Keratinocyte (primary cell): ENCODE measurements around the gene IGFBP4. TPM values are rescaled to one million over a fixed set of nuclear protein-coding genes. Genes with fewer than 3 reads are reported as not detected.

Experiments
- DNase-seq: peaks from one replicate; pipeline ENCODE4 v3.0.0-alpha.2; 2011; ENCODE audit warnings: low read depth, missing footprints, low spot score
- FAIRE-seq: peaks from 2 replicates; lab custom pipeline; 2011; peaks lifted over from hg19 to GRCh38; lab: Jason Lieb, UNC
- H2AFZ ChIP-seq: 2 replicates; pipeline ENCODE4 v1.6.0; 2012; ENCODE audit warnings: low read length, control low read depth, inconsistent platforms; ENCODE audit not compliant: control insufficient read depth
- H3K27ac ChIP-seq: 2 replicates; pipeline ENCODE4 v1.5.1; 2011; ENCODE audit warnings: low read length; ENCODE audit not compliant: control insufficient read depth, insufficient read depth
- H3K27me3 ChIP-seq: 3 replicates; pipeline ENCODE4 v1.6.0; 2011; ENCODE audit warnings: low read length; ENCODE audit not compliant: control insufficient read depth, insufficient read depth; ENCODE audit errors: extremely low read depth
- H3K36me3 ChIP-seq, 2 experiments: 2 replicates in 1 of 2; 3 replicates in 1 of 2; pipeline ENCODE4 v1.5.1; 2011; ENCODE audit warnings: low read length in 2 of 2, mild to moderate bottlenecking in 1 of 2; ENCODE audit not compliant: control insufficient read depth in 2 of 2, insufficient read depth in 2 of 2; ENCODE audit errors: extremely low read depth in 1 of 2
- H3K4me1 ChIP-seq: 3 replicates; pipeline ENCODE4 v1.5.1; 2011; ENCODE audit warnings: low read length; ENCODE audit not compliant: control insufficient read depth, insufficient read depth; ENCODE audit errors: extremely low read depth
- H3K4me2 ChIP-seq: 3 replicates; pipeline ENCODE4 v1.6.0; 2011; ENCODE audit warnings: low read depth, low read length; ENCODE audit not compliant: control insufficient read depth, insufficient read depth; ENCODE audit errors: extremely low read depth
- H3K4me3 ChIP-seq, 3 experiments: fragments of 200-600 bp in 1 of 3; sonication (generic) in 1 of 3; 2 replicates in 2 of 3; 3 replicates in 1 of 3; pipeline ENCODE4 v1.5.1; 2011 to 2016; ENCODE audit warnings: low read length in 3 of 3, mild to moderate bottlenecking in 3 of 3, control low read depth in 2 of 3, inconsistent platforms in 1 of 3, low read depth in 1 of 3, mixed read lengths in 1 of 3, mixed run types in 1 of 3, moderate library complexity in 1 of 3; ENCODE audit not compliant: control insufficient read depth in 2 of 3, insufficient read depth in 2 of 3; ENCODE audit errors: extremely low read depth in 1 of 3
- H3K79me2 ChIP-seq: 2 replicates; pipeline ENCODE4 v1.6.0; 2012; ENCODE audit warnings: low read length; ENCODE audit not compliant: control insufficient read depth, insufficient read depth
- H3K9ac ChIP-seq: 3 replicates; pipeline ENCODE4 v1.6.0; 2011; ENCODE audit warnings: low read length; ENCODE audit not compliant: control insufficient read depth, insufficient read depth; ENCODE audit errors: extremely low read depth
- H3K9me1 ChIP-seq: 3 replicates; pipeline ENCODE4 v1.6.0; 2011; ENCODE audit warnings: low read length; ENCODE audit not compliant: control insufficient read depth, insufficient read depth; ENCODE audit errors: extremely low read depth
- H3K9me3 ChIP-seq: 2 replicates; pipeline ENCODE4 v1.5.1; 2012; ENCODE audit warnings: low read depth, low read length; ENCODE audit not compliant: control insufficient read depth
- H4K20me1 ChIP-seq: 3 replicates; pipeline ENCODE4 v1.6.0; 2011; ENCODE audit warnings: low read length; ENCODE audit not compliant: control insufficient read depth, insufficient read depth; ENCODE audit errors: extremely low read depth
- EZH2 ChIP-seq: IDR thresholded peaks from one replicate; pipeline ENCODE4 v1.6.1; 2012; ENCODE audit warnings: inconsistent platforms, mild to moderate bottlenecking, low read length, moderate library complexity
- dilution Hi-C: fragments of 300-500 bp; cut with MboI; formaldehyde crosslinking; loops from one replicate; pipeline ENCODE4 v1.7.0; 2020; ENCODE audit warnings: low sequenced_read_pairs; ENCODE audit not compliant: extremely low pct_ligation_motif_present
- polyA plus RNA-seq, 5 experiments: library from polyadenylated mRNA; depleted of rRNA in 3 of 5; stranded (reverse) in 3 of 5; stranded (forward) in 1 of 5; unstranded in 1 of 5; fragments of >200 nt; gene quantifications; 1 replicate in 1 of 5; 2 replicates in 3 of 5; 3 replicates in 1 of 5; pipeline versions ENCODE4 v1.2.1 to v1.2.3, GENCODE V29; 2011 to 2012; ENCODE audit warnings: missing spikeins in 2 of 5, low read depth in 1 of 5, low replicate concordance in 1 of 5
- TF ChIP-seq, protein P1 (sequence below), 3 experiments: IDR thresholded peaks in 1 of 3; conservative IDR thresholded peaks in 1 of 3; optimal IDR thresholded peaks in 1 of 3; 2 replicates in 2 of 3; 3 replicates in 1 of 3; pipeline versions ENCODE3 to v1.5.1; 2011; ENCODE audit warnings: low read length in 3 of 3, mild to moderate bottlenecking in 3 of 3, moderate library complexity in 2 of 3, control low read depth in 1 of 3, inconsistent platforms in 1 of 3; ENCODE audit not compliant: insufficient read depth in 2 of 3; ENCODE audit errors: extremely low read depth in 1 of 3

Gene IGFBP4
- polyA plus RNA-seq, 1 donor (not counting 4 experiments of a cell fraction or from before 2014, with no cell fraction given) = 6.0 TPM

DNA sequence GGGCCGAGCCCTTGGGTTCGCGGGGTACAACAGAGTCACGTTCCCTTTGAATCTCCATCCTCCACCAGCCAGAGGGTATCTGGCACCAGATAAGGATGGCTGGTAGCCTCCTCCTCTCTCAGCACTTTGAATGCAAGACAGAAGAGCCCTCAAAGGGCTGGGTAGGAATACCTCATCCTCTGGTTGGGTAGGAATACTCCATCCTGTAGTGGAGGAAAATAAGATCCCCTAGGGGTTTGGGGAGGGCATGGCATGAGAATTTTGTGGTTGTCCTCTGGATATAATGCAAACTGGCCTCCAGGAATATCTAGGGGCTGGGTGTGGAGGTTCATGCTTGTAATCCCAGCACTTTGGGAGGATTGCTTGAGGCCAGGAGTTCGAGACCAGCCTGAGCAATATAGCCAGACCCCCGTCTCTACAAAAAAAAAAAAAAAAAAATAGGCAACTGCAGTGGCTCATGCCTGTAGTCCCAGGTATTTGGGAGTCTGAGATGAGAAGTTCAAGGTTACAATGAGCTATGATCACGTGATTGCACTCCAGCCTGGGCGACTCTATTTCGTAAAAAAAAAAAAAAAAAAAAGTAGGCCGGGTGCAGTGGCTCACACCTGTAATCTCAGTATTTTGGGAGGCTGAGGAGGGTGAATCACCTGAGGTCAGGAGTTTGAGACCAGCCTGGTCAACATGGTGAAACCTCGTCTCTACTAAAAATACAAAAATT lies 2.7 kb downstream of the IGFBP4 start:
- H3K9me3 ChIP-seq = no peaks in the 10 kb centered on the region
- dilution Hi-C loops = no loop called here
- H4K20me1 ChIP-seq = no peaks in the 10 kb centered on the region
- H3K9ac ChIP-seq = no peak overlapping the region
- H3K4me3 ChIP-seq = no peak overlapping the region
- no peak overlapping the region for H3K27ac ChIP-seq
- H2AFZ ChIP-seq = no peak overlapping the region
- H3K79me2 ChIP-seq = no peaks in the 10 kb centered on the region
- FAIRE-seq (no peak), DNase-seq (no peak)
- TF ChIP-seq, protein P1, sequence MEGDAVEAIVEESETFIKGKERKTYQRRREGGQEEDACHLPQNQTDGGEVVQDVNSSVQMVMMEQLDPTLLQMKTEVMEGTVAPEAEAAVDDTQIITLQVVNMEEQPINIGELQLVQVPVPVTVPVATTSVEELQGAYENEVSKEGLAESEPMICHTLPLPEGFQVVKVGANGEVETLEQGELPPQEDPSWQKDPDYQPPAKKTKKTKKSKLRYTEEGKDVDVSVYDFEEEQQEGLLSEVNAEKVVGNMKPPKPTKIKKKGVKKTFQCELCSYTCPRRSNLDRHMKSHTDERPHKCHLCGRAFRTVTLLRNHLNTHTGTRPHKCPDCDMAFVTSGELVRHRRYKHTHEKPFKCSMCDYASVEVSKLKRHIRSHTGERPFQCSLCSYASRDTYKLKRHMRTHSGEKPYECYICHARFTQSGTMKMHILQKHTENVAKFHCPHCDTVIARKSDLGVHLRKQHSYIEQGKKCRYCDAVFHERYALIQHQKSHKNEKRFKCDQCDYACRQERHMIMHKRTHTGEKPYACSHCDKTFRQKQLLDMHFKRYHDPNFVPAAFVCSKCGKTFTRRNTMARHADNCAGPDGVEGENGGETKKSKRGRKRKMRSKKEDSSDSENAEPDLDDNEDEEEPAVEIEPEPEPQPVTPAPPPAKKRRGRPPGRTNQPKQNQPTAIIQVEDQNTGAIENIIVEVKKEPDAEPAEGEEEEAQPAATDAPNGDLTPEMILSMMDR (optimal IDR thresholded peaks at IDR 0.05 in 1 of 3, IDR thresholded peaks at IDR 0.05 in 1 of 3, conservative IDR thresholded peaks at IDR 0.05 in 1 of 3; ENCODE audit: extremely low read depth in 1 of 3, insufficient read depth in 2 of 3, low read length in 3 of 3) = peak in 1 of 3 experiments; percentile 14
- TF ChIP-seq EZH2 = no peak
- no peaks in the 10 kb centered on the region for H3K9me1 ChIP-seq
- H3K4me2 ChIP-seq = no peak overlapping the region
- peaks cover 6% of the 10 kb centered on the region for H3K4me1 ChIP-seq
- H3K27me3 ChIP-seq = peaks cover 42% of the 10 kb centered on the region
- no peaks in the 10 kb centered on the region for H3K36me3 ChIP-seq

DNA sequence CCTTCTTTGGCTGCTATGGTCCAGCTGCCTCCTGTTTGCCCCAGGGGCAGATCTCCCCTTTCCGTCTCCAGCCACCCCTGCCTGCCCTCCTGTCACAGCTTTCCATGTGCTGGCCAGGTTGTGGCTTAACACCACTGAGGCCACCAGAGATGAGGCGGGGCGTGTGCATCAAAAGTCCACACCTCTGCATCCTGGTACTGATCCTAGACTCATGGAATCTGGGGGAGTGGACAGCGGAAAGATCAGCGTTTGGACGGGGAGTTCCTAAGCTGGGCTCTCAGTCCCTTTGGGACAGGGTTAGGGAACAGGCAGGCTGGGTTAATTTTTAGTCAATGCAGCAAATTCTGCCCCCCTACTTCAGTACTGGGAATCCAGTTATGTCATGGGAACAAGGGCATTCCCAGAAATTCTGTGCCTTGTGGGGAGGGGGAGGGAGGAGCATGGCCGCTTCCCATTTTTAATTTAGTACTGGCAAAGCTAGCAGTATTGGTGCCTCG lies 3.9 kb downstream of the IGFBP4 start:
- Histone ChIP-seq H4K20me1 (no peaks in the 10 kb centered on the region), H3K27me3 (peaks cover 47% of the 10 kb centered on the region), H3K9ac (no peak overlapping the region), H3K4me1 (peaks cover 6% of the 10 kb centered on the region), H3K4me2 (no peak overlapping the region), H3K79me2 (no peaks in the 10 kb centered on the region), H3K36me3 (no peaks in the 10 kb centered on the region), H2AFZ (no peak overlapping the region), H3K9me1 (no peaks in the 10 kb centered on the region), H3K27ac (no peak overlapping the region), H3K9me3 (no peaks in the 10 kb centered on the region), H3K4me3 (no peak overlapping the region)
- no peak for FAIRE-seq
- dilution Hi-C loops = no loop called here
- no peak for DNase-seq
- TF ChIP-seq EZH2 = no peak
- TF ChIP-seq, protein P1 (optimal IDR thresholded peaks at IDR 0.05 in 1 of 3, IDR thresholded peaks at IDR 0.05 in 1 of 3, conservative IDR thresholded peaks at IDR 0.05 in 1 of 3; ENCODE audit: extremely low read depth in 1 of 3, insufficient read depth in 2 of 3, low read length in 3 of 3) = no peak
